Keratinocyte (primary cell): ENCODE results near the gene DIO1. TPM values are rescaled to one million over a fixed set of nuclear protein-coding genes. Genes with fewer than 3 reads are reported as not detected.
A peak's percentile ranks its signal among the peaks of the same experiment; 100 is the strongest.

Experiments
- DNase-seq: peaks from one replicate; pipeline ENCODE4 v3.0.0-alpha.2; 2011; ENCODE audit warnings: low read depth, missing footprints, low spot score
- FAIRE-seq: peaks from 2 replicates; lab custom pipeline; 2011; peaks lifted over from hg19 to GRCh38; lab: Jason Lieb, UNC
- H2AFZ ChIP-seq: 2 replicates; pipeline ENCODE4 v1.6.0; 2012; ENCODE audit warnings: low read length, control low read depth, inconsistent platforms; ENCODE audit not compliant: control insufficient read depth
- H3K27ac ChIP-seq: 2 replicates; pipeline ENCODE4 v1.5.1; 2011; ENCODE audit warnings: low read length; ENCODE audit not compliant: control insufficient read depth, insufficient read depth
- H3K27me3 ChIP-seq: 3 replicates; pipeline ENCODE4 v1.6.0; 2011; ENCODE audit warnings: low read length; ENCODE audit not compliant: control insufficient read depth, insufficient read depth; ENCODE audit errors: extremely low read depth
- H3K36me3 ChIP-seq, 2 experiments: 2 replicates in 1 of 2; 3 replicates in 1 of 2; pipeline ENCODE4 v1.5.1; 2011; ENCODE audit warnings: low read length in 2 of 2, mild to moderate bottlenecking in 1 of 2; ENCODE audit not compliant: control insufficient read depth in 2 of 2, insufficient read depth in 2 of 2; ENCODE audit errors: extremely low read depth in 1 of 2
- H3K4me1 ChIP-seq: 3 replicates; pipeline ENCODE4 v1.5.1; 2011; ENCODE audit warnings: low read length; ENCODE audit not compliant: control insufficient read depth, insufficient read depth; ENCODE audit errors: extremely low read depth
- H3K4me2 ChIP-seq: 3 replicates; pipeline ENCODE4 v1.6.0; 2011; ENCODE audit warnings: low read depth, low read length; ENCODE audit not compliant: control insufficient read depth, insufficient read depth; ENCODE audit errors: extremely low read depth
- H3K4me3 ChIP-seq, 3 experiments: fragments of 200-600 bp in 1 of 3; sonication (generic) in 1 of 3; 2 replicates in 2 of 3; 3 replicates in 1 of 3; pipeline ENCODE4 v1.5.1; 2011 to 2016; ENCODE audit warnings: low read length in 3 of 3, mild to moderate bottlenecking in 3 of 3, control low read depth in 2 of 3, inconsistent platforms in 1 of 3, low read depth in 1 of 3, mixed read lengths in 1 of 3, mixed run types in 1 of 3, moderate library complexity in 1 of 3; ENCODE audit not compliant: control insufficient read depth in 2 of 3, insufficient read depth in 2 of 3; ENCODE audit errors: extremely low read depth in 1 of 3
- H3K79me2 ChIP-seq: 2 replicates; pipeline ENCODE4 v1.6.0; 2012; ENCODE audit warnings: low read length; ENCODE audit not compliant: control insufficient read depth, insufficient read depth
- H3K9ac ChIP-seq: 3 replicates; pipeline ENCODE4 v1.6.0; 2011; ENCODE audit warnings: low read length; ENCODE audit not compliant: control insufficient read depth, insufficient read depth; ENCODE audit errors: extremely low read depth
- H3K9me1 ChIP-seq: 3 replicates; pipeline ENCODE4 v1.6.0; 2011; ENCODE audit warnings: low read length; ENCODE audit not compliant: control insufficient read depth, insufficient read depth; ENCODE audit errors: extremely low read depth
- H3K9me3 ChIP-seq: 2 replicates; pipeline ENCODE4 v1.5.1; 2012; ENCODE audit warnings: low read depth, low read length; ENCODE audit not compliant: control insufficient read depth
- H4K20me1 ChIP-seq: 3 replicates; pipeline ENCODE4 v1.6.0; 2011; ENCODE audit warnings: low read length; ENCODE audit not compliant: control insufficient read depth, insufficient read depth; ENCODE audit errors: extremely low read depth
- CTCF ChIP-seq, 3 experiments: IDR thresholded peaks in 1 of 3; conservative IDR thresholded peaks in 1 of 3; optimal IDR thresholded peaks in 1 of 3; 2 replicates in 2 of 3; 3 replicates in 1 of 3; pipeline versions ENCODE3 to v1.5.1; 2011; ENCODE audit warnings: low read length in 3 of 3, mild to moderate bottlenecking in 3 of 3, moderate library complexity in 2 of 3, control low read depth in 1 of 3, inconsistent platforms in 1 of 3; ENCODE audit not compliant: insufficient read depth in 2 of 3; ENCODE audit errors: extremely low read depth in 1 of 3
- EZH2 ChIP-seq: IDR thresholded peaks from one replicate; pipeline ENCODE4 v1.6.1; 2012; ENCODE audit warnings: inconsistent platforms, mild to moderate bottlenecking, low read length, moderate library complexity
- dilution Hi-C: fragments of 300-500 bp; cut with MboI; formaldehyde crosslinking; loops from one replicate; pipeline ENCODE4 v1.7.0; 2020; ENCODE audit warnings: low sequenced_read_pairs; ENCODE audit not compliant: extremely low pct_ligation_motif_present
- polyA plus RNA-seq, 5 experiments: library from polyadenylated mRNA; depleted of rRNA in 3 of 5; stranded (reverse) in 3 of 5; stranded (forward) in 1 of 5; unstranded in 1 of 5; fragments of >200 nt; gene quantifications; 1 replicate in 1 of 5; 2 replicates in 3 of 5; 3 replicates in 1 of 5; pipeline versions ENCODE4 v1.2.1 to v1.2.3, GENCODE V29; 2011 to 2012; ENCODE audit warnings: missing spikeins in 2 of 5, low read depth in 1 of 5, low replicate concordance in 1 of 5

The DIO1 gene
- polyA plus RNA-seq, 1 donor (not counting 4 experiments of a cell fraction or from before 2014, with no cell fraction given), result not detected

GRCh38 chr1:53945183-53945432 lies 51.1 kb downstream of the DIO1 start:
- DNase-seq, result no peak
- Histone ChIP-seq H4K20me1 (no peaks in the 10 kb centered on the region), H3K4me3 (peak overlapping the region; percentile 79 to 90 (median 84)), H3K9me1 (no peaks in the 10 kb centered on the region), H3K4me2 (peak overlapping the region; percentile 98), H3K79me2 (peaks cover 51% of the 10 kb centered on the region), H3K4me1 (peaks cover 29% of the 10 kb centered on the region), H3K36me3 (peaks cover 3 to 13% of the 10 kb centered on the region in 2 experiments), H3K9me3 (no peaks in the 10 kb centered on the region), H3K27me3 (no peaks in the 10 kb centered on the region), H3K27ac (peak overlapping the region; percentile 73), H2AFZ (peak overlapping the region; percentile 93), H3K9ac (peak overlapping the region; percentile 85)
- FAIRE-seq, result no peak
- TF ChIP-seq EZH2, result no peak
- no peak for TF ChIP-seq CTCF (optimal IDR thresholded peaks at IDR 0.05 in 1 of 3, IDR thresholded peaks at IDR 0.05 in 1 of 3, conservative IDR thresholded peaks at IDR 0.05 in 1 of 3; ENCODE audit: extremely low read depth in 1 of 3, insufficient read depth in 2 of 3, low read length in 3 of 3)
- dilution Hi-C loops, result no loop called here

DNA sequence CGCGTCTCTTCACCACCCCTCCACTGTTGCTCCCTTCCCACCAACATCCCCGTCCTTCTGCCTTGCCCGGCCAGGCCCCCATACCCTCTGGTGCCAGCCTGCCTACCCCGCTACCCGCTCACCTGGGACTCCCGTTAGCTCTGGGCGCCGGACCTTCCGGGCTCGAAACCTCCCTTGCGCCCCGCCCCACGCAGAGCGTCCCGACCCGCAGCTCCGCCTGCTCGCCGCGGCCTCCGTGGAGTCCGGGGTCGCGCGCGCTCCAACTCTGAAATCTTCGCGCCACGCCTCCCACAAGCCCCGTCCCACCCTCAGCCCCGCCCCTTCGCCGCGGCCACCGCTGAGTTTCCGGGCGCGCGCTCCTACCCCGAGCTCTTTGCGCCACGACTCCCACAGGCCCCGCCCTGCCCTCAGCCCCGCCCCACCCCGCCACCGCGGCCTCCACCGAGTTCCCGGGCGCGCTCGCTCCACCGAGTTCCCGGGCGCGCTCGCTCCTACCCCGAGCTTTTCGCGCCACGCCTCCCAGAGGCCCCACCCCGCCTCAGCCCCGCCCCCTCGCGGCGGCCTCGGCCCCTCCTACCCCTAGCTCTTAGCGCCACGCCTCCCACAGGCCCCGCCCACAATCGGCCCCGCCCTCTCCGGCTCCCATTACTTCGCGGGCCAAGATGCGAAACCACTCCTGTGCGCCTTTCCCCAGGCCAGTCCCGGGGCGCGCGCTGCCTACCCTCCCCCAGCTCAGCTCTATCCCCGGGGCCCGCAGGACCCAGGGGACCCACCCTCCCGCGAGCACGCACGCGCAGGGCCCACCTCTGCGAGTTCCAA lies 51.7 kb downstream of the DIO1 start, which contains the start of gene IFT25:
IFT25 (minus strand) TSS at position 267 of the 819 bp plus-strand sequence. CDS start 5,617 bp downstream, outside the sequence.
- no peaks in the 10 kb centered on the region for H3K9me3 ChIP-seq
- H3K27me3 ChIP-seq, result no peaks in the 10 kb centered on the region
- H3K9ac ChIP-seq, result peak within 1 kb of the TSS; percentile 85
- dilution Hi-C loops, result no loop called here
- FAIRE-seq (no peak), DNase-seq (peak; percentile 54)
- TF ChIP-seq EZH2 (no peak), CTCF (optimal IDR thresholded peaks at IDR 0.05 in 1 of 3, IDR thresholded peaks at IDR 0.05 in 1 of 3, conservative IDR thresholded peaks at IDR 0.05 in 1 of 3; ENCODE audit: extremely low read depth in 1 of 3, insufficient read depth in 2 of 3, low read length in 3 of 3) (no peak)
- no peaks in the 10 kb centered on the region for H3K9me1 ChIP-seq
- H3K36me3 ChIP-seq, result peaks cover 3 to 16% of the 10 kb centered on the region in 2 experiments
- H3K79me2 ChIP-seq, result peaks cover 56% of the 10 kb centered on the region
- no peaks in the 10 kb centered on the region for H4K20me1 ChIP-seq
- peak within 1 kb of the TSS; percentile 98 for H3K4me2 ChIP-seq
- peak within 1 kb of the TSS; percentile 73 for H3K27ac ChIP-seq
- H2AFZ ChIP-seq, result peak within 1 kb of the TSS; percentile 93
- peaks cover 29% of the 10 kb centered on the region for H3K4me1 ChIP-seq
- peak within 1 kb of the TSS; percentile 79 to 90 (median 84) for H3K4me3 ChIP-seq
